H4 (cell line): Measurements from ENCODE around the gene BTBD19. TPM values are rescaled to one million over a fixed set of nuclear protein-coding genes. Genes with fewer than 3 reads are reported as not detected.

Source experiments
- DNase-seq: peaks from one replicate; pipeline ENCODE4 v3.0.0-alpha.2; 2015; ENCODE audit warnings: low spot score
- total RNA-seq: library from RNA; depleted of rRNA; stranded (reverse); fragments of >200 nt; shearing (Covaris generic); gene quantifications from 2 replicates; pipeline ENCODE4 v1.2.3, GENCODE V29; 2014; rRNA removed

BTBD19 gene
- total RNA-seq, 1 experiment from 2014 or later, result 2.6 TPM

DNA sequence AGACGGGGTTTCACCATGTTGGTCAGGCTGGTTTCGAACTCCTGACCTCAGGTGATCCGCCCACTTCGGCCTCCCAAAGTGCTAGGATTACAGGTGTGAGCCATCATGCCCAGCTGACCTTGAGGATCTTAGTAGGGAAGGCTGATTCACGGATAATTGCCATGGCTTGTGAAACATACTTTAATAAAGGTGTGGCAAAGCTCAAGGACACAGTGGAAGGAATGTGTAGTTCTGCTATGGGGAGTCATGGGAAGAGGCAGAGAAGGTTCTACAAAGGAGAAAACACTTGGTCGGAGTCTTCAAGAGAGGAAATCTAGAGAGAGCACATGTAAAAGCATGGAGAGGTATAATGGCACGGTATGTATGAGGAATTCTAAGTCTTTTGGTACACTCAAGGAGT is 47.4 kb downstream of the BTBD19 start:
- no peak for DNase-seq

DNA sequence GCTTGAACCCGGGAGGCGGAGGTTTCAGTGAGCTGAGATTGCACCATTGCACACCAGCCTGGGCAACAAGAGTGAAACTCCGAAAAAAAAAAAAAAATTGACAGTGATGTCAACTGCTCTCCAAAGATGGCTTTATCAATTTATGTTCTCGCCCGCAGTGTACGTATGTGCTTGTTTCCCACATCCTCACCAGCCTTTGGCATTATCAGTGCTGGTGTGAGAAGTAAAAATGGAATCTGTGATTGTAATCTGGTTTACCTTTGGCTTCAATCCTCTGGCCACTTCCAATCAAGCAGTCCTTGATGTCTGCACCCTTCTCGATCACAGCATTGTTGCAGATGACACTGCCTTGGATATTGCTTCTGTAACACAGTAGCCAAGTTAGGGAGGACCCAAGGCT is 49.1 kb downstream of the BTBD19 start:
- DNase-seq, result no peak

- DNase-seq, result no peak
Measured at GRCh38 chr1:44860331-44860730, 52.0 kb downstream of the BTBD19 start.

DNA sequence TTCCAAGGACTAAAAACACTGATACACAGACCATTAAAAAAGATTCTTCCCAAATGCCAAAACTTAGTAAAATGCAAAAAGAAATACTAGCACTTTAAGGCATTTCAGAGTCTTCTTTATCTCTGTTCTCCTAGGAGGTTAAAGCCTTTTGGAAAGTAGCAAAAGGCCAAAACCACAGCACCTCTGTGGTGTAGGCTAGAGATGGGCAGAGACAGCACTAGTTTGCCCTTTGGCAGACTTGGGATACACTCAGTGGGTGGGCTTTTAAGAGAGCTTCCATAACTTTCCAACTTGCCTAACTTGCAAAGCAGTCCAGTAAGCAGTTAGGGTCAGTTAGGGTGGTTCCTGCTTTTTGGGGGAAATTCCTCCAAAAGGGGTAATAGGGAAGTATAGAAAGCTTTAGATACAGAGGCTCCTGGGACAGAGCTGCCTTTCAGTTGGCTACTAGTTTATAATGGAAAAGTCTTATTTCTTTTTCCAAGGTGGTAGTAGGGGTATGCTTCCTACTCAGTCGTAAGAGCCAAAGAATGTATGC is 52.6 kb downstream of the BTBD19 start:
- no peak for DNase-seq

- DNase-seq, result no peak
Measured at GRCh38 chr1:44862829-44863401, 54.6 kb downstream of the BTBD19 start.

Other genes starting within 250 kb of the BTBD19 start
- gene TMEM53, start 134.0 kb upstream of the BTBD19 start, total RNA-seq, result 11.3 and 18.4 TPM in 2 replicates
- gene ARMH1, start 133.8 kb upstream of the BTBD19 start, total RNA-seq, result not detected in 2 replicates
- not detected in 2 replicates for gene RNU5D-1, start 77.4 kb upstream of the BTBD19 start, total RNA-seq
- gene KIF2C, start 68.7 kb upstream of the BTBD19 start, total RNA-seq, result 81.8 and 82.2 TPM in 2 replicates
- gene RPS8, start 33.0 kb upstream of the BTBD19 start, total RNA-seq, result 4,339 and 5,019 TPM in 2 replicates
- gene BEST4, start 20.4 kb upstream of the BTBD19 start, total RNA-seq, result not detected in 2 replicates
- 1.3 and 4.6 TPM in 2 replicates for gene PLK3, start 8.1 kb upstream of the BTBD19 start, total RNA-seq
- gene DYNLT4, start 1.2 kb upstream of the BTBD19 start, total RNA-seq, result 0.12 TPM in 1 of 2 replicates, not detected in the other
- 0.10 TPM in 1 of 2 replicates, not detected in the other for gene PTCH2, start 34.7 kb downstream of the BTBD19 start, total RNA-seq
- gene EIF2B3, start 178.1 kb downstream of the BTBD19 start, total RNA-seq, result 51.5 and 60.6 TPM in 2 replicates
- 16.7 and 20.9 TPM in 2 replicates for gene HECTD3, start 202.8 kb downstream of the BTBD19 start, total RNA-seq
- gene UROD, start 203.7 kb downstream of the BTBD19 start, total RNA-seq, result 125 and 128 TPM in 2 replicates